HG03571 (cell line): ENCODE results near the gene TMEM231.
"Not testable (repeated sequence)": the region's sequence is repeated elsewhere in the genome, so short reads cannot be mapped to it uniquely, and the experiment has no call there.

Experiments
- ATAC-seq: cut with Tn5 transposase; IDR thresholded peaks from one replicate; pipeline ENCODE4 v1.9.1; 2021; ENCODE audit not compliant: unreplicated experiment

The TMEM231 gene

GRCh38 chr16:75555707-75556430, at the start of gene TMEM231:
TMEM231 (minus strand) TSS chr16:75556252; CDS start chr16:75556209, 43 bp downstream.
- peak; percentile 98 for ATAC-seq

- no peak for ATAC-seq
These were observed 47.2 kb upstream of the TMEM231 start for GRCh38 chr16:75603241-75603640.

GRCh38 chr16:75599452-75600277, 43.6 kb upstream of the TMEM231 start:
- no peak for ATAC-seq

- ATAC-seq = no peak
These were observed 38.1 kb upstream of the TMEM231 start for GRCh38 chr16:75593825-75594820.

- no peak for ATAC-seq
These were observed 37.3 kb upstream of the TMEM231 start for GRCh38 chr16:75593308-75593707.

GRCh38 chr16:75591927-75592326, 35.9 kb upstream of the TMEM231 start:
- ATAC-seq = not testable (repeated sequence)

- no peak for ATAC-seq
These were observed 35.1 kb upstream of the TMEM231 start for GRCh38 chr16:75590920-75591843.

- ATAC-seq = no peak
These were observed 33.3 kb upstream of the TMEM231 start for GRCh38 chr16:75589306-75589705.

- ATAC-seq = no peak
These were observed 32.7 kb upstream of the TMEM231 start for GRCh38 chr16:75588716-75589115.

GRCh38 chr16:75584108-75584507, 28.1 kb upstream of the TMEM231 start:
- ATAC-seq = no peak

GRCh38 chr16:75579281-75579834, 23.3 kb upstream of the TMEM231 start:
- no peak for ATAC-seq

- no peak for ATAC-seq
These were observed 22.7 kb upstream of the TMEM231 start for GRCh38 chr16:75578725-75579124.

GRCh38 chr16:75578212-75578611, 22.2 kb upstream of the TMEM231 start:
- ATAC-seq = no peak

- ATAC-seq = no peak
These were observed 20.3 kb upstream of the TMEM231 start for GRCh38 chr16:75576384-75576811.

- no peak for ATAC-seq
These were observed 19.9 kb upstream of the TMEM231 start for GRCh38 chr16:75575958-75576357.

- no peak for ATAC-seq
These were observed 17.9 kb upstream of the TMEM231 start for GRCh38 chr16:75573955-75574354.

- ATAC-seq = no peak
These were observed 17.0 kb upstream of the TMEM231 start for GRCh38 chr16:75572864-75573542.

- ATAC-seq = no peak
These were observed 14.5 kb upstream of the TMEM231 start for GRCh38 chr16:75570396-75571065.
